Vagina (tissue), 2 donors: ENCODE results near the gene BNIP3. TPM values are rescaled to one million over a fixed set of nuclear protein-coding genes. Genes with fewer than 3 reads are reported as not detected.

Experiments used
- DNase-seq, 2 donors: peaks; one replicate each; pipeline ENCODE4 v3.0.0-alpha.2; 2017; ENCODE audit errors: extremely low spot score in 2 of 2
- H3K27ac ChIP-seq: fragments of 200-600 bp; sonication (generic); one replicate; pipeline ENCODE4 v1.5.1; 2019
- H3K27me3 ChIP-seq: fragments of 200-600 bp; sonication (generic); one replicate; pipeline ENCODE4 v1.5.1; 2019
- H3K36me3 ChIP-seq, 2 donors: fragments of 200-600 bp; sonication (generic); one replicate each; pipeline ENCODE4 v1.5.1; 2017 to 2019
- H3K4me1 ChIP-seq: fragments of 200-600 bp; sonication (generic); one replicate; pipeline ENCODE4 v1.5.1; 2019
- H3K4me3 ChIP-seq, 2 donors: fragments of 200-600 bp; sonication (generic); 1 replicate in 1 of 2; 2 replicates in 1 of 2; pipeline ENCODE4 v1.5.1; 2016 to 2019
- H3K9me3 ChIP-seq: fragments of 200-600 bp; sonication (generic); one replicate; pipeline ENCODE4 v1.5.1; 2019
- POLR2A ChIP-seq, 2 donors: fragments of 450-650 bp; IDR thresholded peaks; one replicate each; pipeline ENCODE4 v1.6.1; 2017; ENCODE audit warnings: antibody characterized with exemption in 2 of 2, mild to moderate bottlenecking in 2 of 2, moderate library complexity in 2 of 2
- POLR2AphosphoS5 ChIP-seq, 2 donors: sonication (generic); formaldehyde crosslinking; IDR thresholded peaks; one replicate each; pipeline ENCODE4 v1.9.0; 2017; ENCODE audit warnings: antibody characterized with exemption in 2 of 2, mild to moderate bottlenecking in 2 of 2, low read depth in 1 of 2; ENCODE audit not compliant: insufficient read depth in 1 of 2
- intact Hi-C: fragments of 100-400 bp; cut with DNase I; formaldehyde crosslinking; loops from one replicate; pipeline ENCODE4 v1.15.1; 2023
- total RNA-seq: library from RNA; depleted of rRNA; stranded (reverse); fragments of >200 nt; gene quantifications from one replicate; pipeline ENCODE4 v1.2.3, GENCODE V29; 2016
- TF ChIP-seq, protein P1 (sequence below), 3 experiments: fragments of 450-650 bp in 2 of 3; fragments of 200-600 bp in 1 of 3; sonication (generic) in 1 of 3; IDR thresholded peaks; one replicate each; pipeline ENCODE4 v1.5.1; 2017 to 2019; ENCODE audit warnings: antibody characterized with exemption in 3 of 3, mild to moderate bottlenecking in 2 of 3, moderate library complexity in 2 of 3

The BNIP3 gene
- total RNA-seq, 1 donor from 2014 or later: 40.8 TPM

DNA sequence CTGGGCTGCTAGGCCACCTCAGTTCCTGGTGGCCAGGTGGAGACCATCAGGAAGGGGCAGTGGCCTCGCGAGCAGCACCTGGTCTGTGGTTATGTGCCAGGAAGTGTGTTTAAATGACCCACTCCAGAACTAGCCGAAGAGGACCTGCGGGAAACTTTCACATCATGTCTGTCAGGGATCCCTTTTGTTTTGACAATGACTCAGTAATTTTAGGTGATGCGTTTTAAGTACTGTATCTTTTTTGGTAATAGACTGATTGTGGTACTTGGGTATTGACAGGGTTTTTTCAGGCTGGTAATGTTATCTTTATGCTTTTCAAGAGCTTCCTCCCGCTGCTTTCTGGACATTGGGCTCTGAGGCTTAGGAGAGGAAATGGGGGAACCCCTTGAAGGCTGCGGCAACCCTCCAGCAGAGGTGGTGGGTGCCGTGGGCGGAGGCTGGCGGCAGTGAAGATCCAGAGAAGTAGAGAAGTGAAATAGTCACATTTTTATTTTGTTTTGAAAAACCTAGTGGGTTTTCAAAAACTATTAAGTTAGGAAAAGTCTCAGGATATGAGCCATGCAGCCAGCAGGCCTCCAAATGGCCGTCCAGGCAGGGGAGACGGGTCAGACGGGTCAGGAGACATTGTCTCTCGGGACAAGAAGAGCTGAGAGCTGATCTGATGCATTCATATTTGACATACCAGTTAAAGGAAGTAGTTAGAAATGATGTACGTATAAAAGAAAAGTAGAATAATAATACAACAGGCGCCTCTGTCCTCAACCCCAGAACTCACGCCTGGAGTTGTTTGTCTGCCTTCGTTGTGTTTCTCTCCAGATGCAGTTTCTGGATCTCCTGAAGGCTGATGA, 53.3 kb downstream of the BNIP3 start:
- Histone ChIP-seq H3K36me3 (no peaks in the 10 kb centered on the region), H3K27ac (no peak overlapping the region), H3K4me1 (peaks cover 44% of the 10 kb centered on the region), H3K27me3 (no peaks in the 10 kb centered on the region), H3K9me3 (peaks cover 5% of the 10 kb centered on the region), H3K4me3 (no peak overlapping the region)
- intact Hi-C loops: no loop called here
- TF ChIP-seq, protein P1, sequence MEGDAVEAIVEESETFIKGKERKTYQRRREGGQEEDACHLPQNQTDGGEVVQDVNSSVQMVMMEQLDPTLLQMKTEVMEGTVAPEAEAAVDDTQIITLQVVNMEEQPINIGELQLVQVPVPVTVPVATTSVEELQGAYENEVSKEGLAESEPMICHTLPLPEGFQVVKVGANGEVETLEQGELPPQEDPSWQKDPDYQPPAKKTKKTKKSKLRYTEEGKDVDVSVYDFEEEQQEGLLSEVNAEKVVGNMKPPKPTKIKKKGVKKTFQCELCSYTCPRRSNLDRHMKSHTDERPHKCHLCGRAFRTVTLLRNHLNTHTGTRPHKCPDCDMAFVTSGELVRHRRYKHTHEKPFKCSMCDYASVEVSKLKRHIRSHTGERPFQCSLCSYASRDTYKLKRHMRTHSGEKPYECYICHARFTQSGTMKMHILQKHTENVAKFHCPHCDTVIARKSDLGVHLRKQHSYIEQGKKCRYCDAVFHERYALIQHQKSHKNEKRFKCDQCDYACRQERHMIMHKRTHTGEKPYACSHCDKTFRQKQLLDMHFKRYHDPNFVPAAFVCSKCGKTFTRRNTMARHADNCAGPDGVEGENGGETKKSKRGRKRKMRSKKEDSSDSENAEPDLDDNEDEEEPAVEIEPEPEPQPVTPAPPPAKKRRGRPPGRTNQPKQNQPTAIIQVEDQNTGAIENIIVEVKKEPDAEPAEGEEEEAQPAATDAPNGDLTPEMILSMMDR (IDR thresholded peaks at IDR 0.05): no peak
- no peak for TF ChIP-seq POLR2A (IDR thresholded peaks at IDR 0.05)
- no peak for DNase-seq

DNA sequence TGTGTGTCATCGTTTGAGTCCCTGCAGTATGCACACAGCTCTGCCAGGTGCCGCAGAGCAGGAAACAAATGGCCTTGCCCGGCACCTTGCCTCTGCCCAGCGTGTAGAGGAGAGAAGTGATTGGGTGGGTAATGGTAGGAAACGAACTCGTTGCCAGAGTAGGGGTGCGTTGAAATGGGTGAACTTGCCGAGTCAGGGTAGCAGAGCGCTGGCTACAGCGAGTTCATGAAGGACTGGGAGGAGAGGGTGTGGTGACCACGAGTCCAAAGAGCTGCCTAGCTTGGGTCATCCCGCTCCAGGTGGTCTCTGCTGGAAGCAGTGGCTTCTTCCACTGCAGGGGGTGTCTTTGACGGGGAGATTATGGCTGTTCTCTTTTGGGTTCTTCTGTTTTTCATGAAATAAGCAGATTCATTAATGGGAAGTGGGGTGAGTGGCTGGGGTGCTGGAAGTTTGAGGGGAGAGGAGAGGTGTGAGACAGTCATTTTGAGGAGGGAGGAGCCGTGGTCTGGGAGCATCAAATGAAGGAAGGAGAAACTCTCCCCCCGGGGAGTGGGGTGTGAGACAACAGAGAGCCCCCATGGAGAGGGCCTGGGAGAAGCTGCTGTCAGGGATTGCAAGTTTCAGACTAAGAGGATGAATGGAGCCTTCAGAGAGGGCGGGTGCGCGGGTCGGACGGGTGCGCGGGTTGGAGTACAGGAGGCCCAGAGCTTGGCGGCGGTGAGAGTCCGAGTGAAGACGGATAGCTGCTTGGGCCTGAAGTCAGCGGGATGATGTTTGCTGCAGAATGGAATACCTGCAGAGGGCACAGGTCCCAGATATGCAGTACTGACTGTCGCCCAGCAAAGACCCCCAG, 54.8 kb downstream of the BNIP3 start:
- Histone ChIP-seq H3K9me3 (peaks cover 5% of the 10 kb centered on the region), H3K27ac (no peak overlapping the region), H3K4me3 (no peak overlapping the region), H3K36me3 (no peaks in the 10 kb centered on the region), H3K4me1 (peaks cover 41% of the 10 kb centered on the region), H3K27me3 (no peaks in the 10 kb centered on the region)
- no peak for DNase-seq
- TF ChIP-seq POLR2AphosphoS5 (IDR thresholded peaks at IDR 0.05; ENCODE audit: insufficient read depth in 1 of 2, low read depth in 1 of 2) (no peak), POLR2A (IDR thresholded peaks at IDR 0.05) (no peak)
- TF ChIP-seq, protein P1 (IDR thresholded peaks at IDR 0.05): no peak
- intact Hi-C loops: no loop called here

DNA sequence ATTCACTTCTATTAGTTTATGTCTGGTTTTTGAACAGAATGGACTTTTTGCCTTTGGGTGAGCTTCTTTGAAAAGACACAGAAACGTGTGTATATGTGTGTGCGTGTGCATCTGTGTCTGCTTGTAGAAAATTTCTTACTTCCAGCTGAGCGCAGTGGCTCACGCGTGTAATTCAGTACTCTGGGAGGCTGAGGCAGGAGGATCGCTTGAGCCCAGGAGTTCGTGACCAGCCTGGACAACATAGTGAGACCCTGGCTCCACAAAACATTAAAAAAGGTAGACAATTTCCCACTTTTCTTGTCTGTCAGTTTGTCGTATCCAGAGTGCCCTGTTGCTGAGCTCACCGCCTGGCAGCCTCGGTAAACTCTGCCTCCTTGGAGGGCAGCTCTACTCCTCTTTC, 55.5 kb downstream of the BNIP3 start:
- Histone ChIP-seq H3K27me3 (no peaks in the 10 kb centered on the region), H3K36me3 (no peaks in the 10 kb centered on the region), H3K4me3 (no peak overlapping the region), H3K9me3 (peaks cover 5% of the 10 kb centered on the region), H3K4me1 (peaks cover 39% of the 10 kb centered on the region), H3K27ac (no peak overlapping the region)
- intact Hi-C loops: no loop called here
- no peak for TF ChIP-seq POLR2AphosphoS5 (IDR thresholded peaks at IDR 0.05; ENCODE audit: insufficient read depth in 1 of 2, low read depth in 1 of 2)
- TF ChIP-seq POLR2A (IDR thresholded peaks at IDR 0.05): no peak
- TF ChIP-seq, protein P1 (IDR thresholded peaks at IDR 0.05): no peak
- DNase-seq: no peak

DNA sequence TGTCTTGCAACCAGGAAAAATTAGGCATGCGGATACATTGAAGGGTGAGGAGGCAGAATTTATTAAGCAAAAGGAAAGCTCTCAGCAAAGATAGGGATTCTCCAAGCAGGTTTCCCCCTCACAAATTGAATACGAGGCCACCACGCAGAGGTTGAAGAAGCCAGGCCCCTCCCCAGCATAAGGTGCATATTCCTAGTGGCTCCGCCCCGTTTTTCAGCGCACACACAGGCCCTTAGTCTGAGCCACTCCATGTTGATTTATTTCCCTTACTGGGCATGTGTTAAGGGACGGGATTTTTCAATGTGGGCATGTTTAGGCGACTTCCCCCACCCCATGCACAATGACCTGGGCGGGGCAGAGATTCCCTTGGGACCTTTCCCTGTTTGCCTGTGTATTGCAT, 56.0 kb downstream of the BNIP3 start:
- H3K4me3 ChIP-seq: no peak overlapping the region
- TF ChIP-seq POLR2A (IDR thresholded peaks at IDR 0.05) (no peak), POLR2AphosphoS5 (IDR thresholded peaks at IDR 0.05; ENCODE audit: insufficient read depth in 1 of 2, low read depth in 1 of 2) (no peak)
- intact Hi-C loops: no loop called here
- no peaks in the 10 kb centered on the region for H3K36me3 ChIP-seq
- H3K9me3 ChIP-seq: peaks cover 5% of the 10 kb centered on the region
- no peak overlapping the region for H3K27ac ChIP-seq
- no peaks in the 10 kb centered on the region for H3K27me3 ChIP-seq
- peaks cover 39% of the 10 kb centered on the region for H3K4me1 ChIP-seq
- DNase-seq: no peak

DNA sequence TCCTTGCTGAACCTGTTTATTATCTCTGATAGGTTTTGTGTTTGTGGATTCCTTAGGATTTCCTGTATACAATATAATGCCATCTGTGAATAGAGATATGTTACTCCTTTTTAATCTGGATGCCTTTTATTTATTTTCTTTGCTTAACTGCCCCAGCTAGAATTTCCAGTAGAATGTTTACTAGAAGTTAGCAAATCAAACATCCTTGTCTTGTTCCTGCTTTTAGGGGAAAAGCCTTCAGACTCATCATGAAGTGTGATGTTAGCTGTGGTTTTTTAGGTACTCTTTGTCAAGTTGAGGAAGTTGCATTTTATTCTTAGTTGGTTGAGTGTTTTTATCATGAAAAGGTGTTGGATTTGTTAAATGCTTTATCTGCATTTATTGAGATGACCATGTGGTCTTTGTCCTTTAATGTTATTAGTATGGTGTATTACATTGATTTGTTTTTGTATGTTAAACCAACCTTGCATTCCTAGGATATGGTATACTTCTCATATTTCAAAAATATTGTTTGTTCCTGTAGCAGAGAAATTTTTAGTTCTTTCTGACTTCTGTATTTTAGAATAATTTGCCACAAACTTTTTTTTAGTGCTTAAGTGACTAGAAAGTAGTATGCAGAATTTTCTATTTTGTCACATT, 56.6 kb downstream of the BNIP3 start:
- Histone ChIP-seq H3K4me1 (peaks cover 35% of the 10 kb centered on the region), H3K27me3 (no peaks in the 10 kb centered on the region), H3K36me3 (no peaks in the 10 kb centered on the region), H3K9me3 (peaks cover 5% of the 10 kb centered on the region), H3K27ac (no peak overlapping the region), H3K4me3 (no peak overlapping the region)
- DNase-seq: no peak
- TF ChIP-seq, protein P1 (IDR thresholded peaks at IDR 0.05): no peak
- TF ChIP-seq POLR2A (IDR thresholded peaks at IDR 0.05): no peak
- TF ChIP-seq POLR2AphosphoS5 (IDR thresholded peaks at IDR 0.05; ENCODE audit: insufficient read depth in 1 of 2, low read depth in 1 of 2): no peak
- intact Hi-C loops: no loop called here
